H9 (cell line): Measurements from ENCODE around the gene SPZ1. TPM values are rescaled to one million over a fixed set of nuclear protein-coding genes. Genes with fewer than 3 reads are reported as not detected.

ENCODE experiments used
- DNase-seq: peaks from one replicate; pipeline ENCODE4 v3.0.0-alpha.2; 2017
- H2AFZ ChIP-seq: one replicate; pipeline ENCODE4 v1.6.1; 2013; ENCODE audit warnings: mild to moderate bottlenecking, low read length, control low read depth, moderate library complexity
- H2AK5ac ChIP-seq: 2 replicates; pipeline ENCODE4 v1.6.1; 2013; ENCODE audit warnings: low read length, control low read depth, mixed read lengths; ENCODE audit not compliant: insufficient read length
- H2BK120ac ChIP-seq: one replicate; pipeline ENCODE4 v1.6.1; 2013; ENCODE audit warnings: low read depth, mild to moderate bottlenecking, low read length, control low read depth, inconsistent platforms; ENCODE audit not compliant: poor library complexity, severe bottlenecking
- H2BK12ac ChIP-seq: 2 replicates; pipeline ENCODE4 v1.6.1; 2013; ENCODE audit warnings: low read length, control low read depth, mixed read lengths, low read depth; ENCODE audit not compliant: insufficient read length
- H2BK15ac ChIP-seq: 2 replicates; pipeline ENCODE4 v1.6.1; 2013; ENCODE audit warnings: low read depth, low read length, control low read depth
- H2BK20ac ChIP-seq: one replicate; pipeline ENCODE4 v1.6.1; 2013; ENCODE audit warnings: low read depth, mild to moderate bottlenecking, low read length, control low read depth, inconsistent platforms; ENCODE audit not compliant: poor library complexity, severe bottlenecking
- H2BK5ac ChIP-seq: 2 replicates; pipeline ENCODE4 v1.6.1; 2013; ENCODE audit warnings: low read length, control low read depth, mixed read lengths; ENCODE audit not compliant: insufficient read length
- H3K14ac ChIP-seq: 2 replicates; pipeline ENCODE4 v1.6.1; 2013; ENCODE audit warnings: low read length, control low read depth; ENCODE audit not compliant: insufficient read depth
- H3K18ac ChIP-seq: 2 replicates; pipeline ENCODE4 v1.6.1; 2013; ENCODE audit warnings: low read depth, mild to moderate bottlenecking, mixed read lengths, low read length, control low read depth; ENCODE audit not compliant: insufficient read length
- H3K23ac ChIP-seq: 2 replicates; pipeline ENCODE4 v1.6.1; 2013; ENCODE audit warnings: low read length, control low read depth, mixed read lengths, low read depth; ENCODE audit not compliant: insufficient read length
- H3K23me2 ChIP-seq: 2 replicates; pipeline ENCODE4 v1.6.1; 2013; ENCODE audit warnings: low read depth, mild to moderate bottlenecking, mixed read lengths, low read length, control low read depth; ENCODE audit not compliant: insufficient read length, poor library complexity, severe bottlenecking
- H3K27ac ChIP-seq: 2 replicates; pipeline ENCODE4 v1.5.1; 2013; ENCODE audit warnings: low read length, control low read depth, mixed read lengths, low read depth; ENCODE audit not compliant: insufficient read length
- H3K27me3 ChIP-seq: 2 replicates; pipeline ENCODE4 v1.6.1; 2013; ENCODE audit warnings: low read length, control low read depth, inconsistent platforms; ENCODE audit not compliant: insufficient read depth
- H3K4ac ChIP-seq: 2 replicates; pipeline ENCODE4 v1.6.1; 2013; ENCODE audit warnings: low read depth, mild to moderate bottlenecking, control low read depth, inconsistent platforms, low read length, moderate library complexity
- H3K4me1 ChIP-seq: 2 replicates; pipeline ENCODE4 v1.6.1; 2013; ENCODE audit warnings: low read length, control low read depth, inconsistent platforms; ENCODE audit not compliant: insufficient read depth
- H3K4me2 ChIP-seq: 2 replicates; pipeline ENCODE4 v1.6.1; 2013; ENCODE audit warnings: low read length, control low read depth, mixed read lengths; ENCODE audit not compliant: insufficient read length, insufficient read depth
- H3K56ac ChIP-seq: 2 replicates; pipeline ENCODE4 v1.6.1; 2013; ENCODE audit warnings: low read depth, mild to moderate bottlenecking, mixed read lengths, low read length, control low read depth; ENCODE audit not compliant: insufficient read length
- H3K79me1 ChIP-seq: 2 replicates; pipeline ENCODE4 v1.6.1; 2013; ENCODE audit warnings: low read depth, mild to moderate bottlenecking, moderate library complexity, low read length, control low read depth, inconsistent platforms; ENCODE audit not compliant: insufficient read depth, poor library complexity, severe bottlenecking
- H3K79me2 ChIP-seq: 2 replicates; pipeline ENCODE4 v1.6.1; 2013; ENCODE audit warnings: low read length, control low read depth, inconsistent platforms; ENCODE audit not compliant: insufficient read depth
- H3K9ac ChIP-seq: 2 replicates; pipeline ENCODE4 v1.6.1; 2013; ENCODE audit warnings: low read length, control low read depth, mixed read lengths; ENCODE audit not compliant: insufficient read length; ENCODE audit errors: extremely low read depth
- H3K9me3 ChIP-seq: one replicate; pipeline ENCODE4 v1.6.1; 2013; ENCODE audit warnings: low read depth, low read length, inconsistent platforms; ENCODE audit not compliant: control insufficient read depth
- H3T11ph ChIP-seq: one replicate; pipeline ENCODE4 v1.6.1; 2013; ENCODE audit warnings: mild to moderate bottlenecking, low read length, control low read depth, inconsistent platforms
- H4K20me1 ChIP-seq: one replicate; pipeline ENCODE4 v1.6.1; 2013; ENCODE audit not compliant: control insufficient read depth, insufficient read length, insufficient read depth
- H4K5ac ChIP-seq: 2 replicates; pipeline ENCODE4 v1.6.1; 2013; ENCODE audit warnings: low read depth, mild to moderate bottlenecking, mixed read lengths, low read length, control low read depth; ENCODE audit not compliant: insufficient read length
- H4K8ac ChIP-seq: replicated peaks from 2 replicates; pipeline ENCODE4 v1.6.1; 2013; ENCODE audit warnings: low read length, control low read depth, mixed read lengths, low read depth; ENCODE audit not compliant: insufficient read length
- H4K91ac ChIP-seq: 2 replicates; pipeline ENCODE4 v1.6.1; 2013; ENCODE audit warnings: low read depth, mild to moderate bottlenecking, moderate library complexity, mixed read lengths, low read length, control low read depth; ENCODE audit not compliant: insufficient read length
- H3K27ac Mint-ChIP-seq, 3 experiments: 2 replicates in 2 of 3; 3 replicates in 1 of 3; pipeline ENCODE4 v1.8.0; 2020 to 2021; ENCODE audit warnings: mixed read lengths in 3 of 3, mild to moderate bottlenecking in 1 of 3, moderate library complexity in 1 of 3
- H3K27me3 Mint-ChIP-seq: 2 replicates; pipeline ENCODE4 v1.8.0; 2021; ENCODE audit warnings: low read depth, mild to moderate bottlenecking, moderate library complexity, mixed read lengths
- H3K36me3 Mint-ChIP-seq, 3 experiments: 2 replicates in 2 of 3; 3 replicates in 1 of 3; pipeline ENCODE4 v1.8.0; 2020 to 2021; ENCODE audit warnings: low read depth in 3 of 3, mixed read lengths in 3 of 3; ENCODE audit not compliant: insufficient read depth in 1 of 3
- H3K4me1 Mint-ChIP-seq, 2 experiments: 2 replicates each; pipeline ENCODE4 v1.8.0; 2020; ENCODE audit warnings: mixed read lengths in 2 of 2
- H3K4me3 Mint-ChIP-seq, 2 experiments: 2 replicates in 1 of 2; 3 replicates in 1 of 2; pipeline ENCODE4 v1.8.0; 2020 to 2021; ENCODE audit warnings: mild to moderate bottlenecking in 2 of 2, mixed read lengths in 2 of 2, moderate library complexity in 1 of 2
- H3K9me3 Mint-ChIP-seq, 2 experiments: 2 replicates in 1 of 2; 3 replicates in 1 of 2; pipeline ENCODE4 v1.8.0; 2020; ENCODE audit warnings: mild to moderate bottlenecking in 2 of 2, mixed read lengths in 2 of 2, moderate library complexity in 1 of 2
- CTCF ChIP-seq: fragments of 200-600 bp; sonication (generic); conservative IDR thresholded peaks from 3 replicates; pipeline ENCODE4 v1.8.0; 2021; ENCODE audit warnings: antibody characterized with exemption, mild to moderate bottlenecking
- total RNA-seq: library from RNA; stranded (reverse); gene quantifications from 2 replicates; pipeline ENCODE4 v1.2.1, GENCODE V29; 2021

The SPZ1 gene
- total RNA-seq, 1 experiment from 2014 or later, result not detected

- Histone ChIP-seq H2BK12ac (no peak overlapping the region), H3K18ac (no peak overlapping the region), H3K9ac (no peak overlapping the region), H4K91ac (no peak overlapping the region), H3K9me3 (no peaks in the 10 kb centered on the region), H3K4me1 (no peaks in the 10 kb centered on the region), H3K79me1 (no peaks in the 10 kb centered on the region), H3K79me2 (no peaks in the 10 kb centered on the region), H3K14ac (no peak overlapping the region), H2BK15ac (no peak overlapping the region), H3K23me2 (no peaks in the 10 kb centered on the region), H2AFZ (no peak overlapping the region), H2AK5ac (no peak overlapping the region), H4K20me1 (no peaks in the 10 kb centered on the region), H3K4ac (no peak overlapping the region), H3K23ac (no peak overlapping the region), H3K27me3 (no peaks in the 10 kb centered on the region), H4K8ac (no peak overlapping the region), H3K27ac (no peak overlapping the region), H2BK5ac (no peak overlapping the region), H2BK20ac (no peak overlapping the region), H3K56ac (no peak overlapping the region), H2BK120ac (no peak overlapping the region), H4K5ac (no peak overlapping the region), H3T11ph (no peak overlapping the region), H3K4me2 (no peak overlapping the region)
- DNase-seq, result no peak
- Mint-ChIP-seq H3K27me3 (no peaks in the 10 kb centered on the region), H3K9me3 (no peaks in the 10 kb centered on the region), H3K36me3 (no peaks in the 10 kb centered on the region), H3K4me1 (no peaks in the 10 kb centered on the region), H3K4me3 (no peak overlapping the region), H3K27ac (no peak overlapping the region)
- no peak for TF ChIP-seq CTCF
Observed at GRCh38 chr5:80276186-80276585, 43.6 kb upstream of the SPZ1 start.
